CD4-positive, alpha-beta memory T cell (primary cell): ENCODE measurements around the gene ACAD11. TPM values are rescaled to one million over a fixed set of nuclear protein-coding genes. Genes with fewer than 3 reads are reported as not detected.

ENCODE experiments used
- CTCF ChIA-PET: fragments of 350-600 bp; sonication (Branson Sonifier 250); formaldehyde crosslinking; loops from one replicate; lab custom pipeline; 2021; ENCODE audit warnings: inconsistent platforms; ENCODE audit not compliant: partially characterized antibody; lab: Charles Lee
- POLR2A ChIA-PET: fragments of 350-600 bp; sonication (Branson Sonifier 250); formaldehyde crosslinking; loops from one replicate; lab custom pipeline; 2021; ENCODE audit not compliant: partially characterized antibody; lab: Charles Lee
- DNase-seq, 5 donors: peaks; one replicate each; pipeline versions ENCODE4 v3.0.0 to v3.0.0-alpha.2; 2020 to 2022; ENCODE audit warnings: mixed read lengths in 1 of 5
- H3K27ac ChIP-seq: one replicate; pipeline ENCODE4 v1.7.0; 2013; ENCODE audit warnings: low read depth, low read length
- H3K27me3 ChIP-seq: 2 replicates; pipeline ENCODE4 v1.7.0; 2013; ENCODE audit warnings: mild to moderate bottlenecking, low read length, moderate library complexity; ENCODE audit not compliant: insufficient read depth
- H3K36me3 ChIP-seq: 2 replicates; pipeline ENCODE4 v1.7.0; 2013; ENCODE audit warnings: mild to moderate bottlenecking, low read length, moderate library complexity; ENCODE audit not compliant: insufficient read depth
- H3K4me1 ChIP-seq: 2 replicates; pipeline ENCODE4 v1.7.0; 2013; ENCODE audit warnings: mild to moderate bottlenecking, low read length, moderate library complexity; ENCODE audit not compliant: insufficient read depth
- H3K4me3 ChIP-seq, 2 donors: one replicate each; pipeline ENCODE4 v1.7.0; 2013; ENCODE audit warnings: low read length in 2 of 2, mild to moderate bottlenecking in 1 of 2
- H3K9me3 ChIP-seq, 2 donors: one replicate each; pipeline ENCODE4 v1.7.0; 2013; ENCODE audit warnings: low read length in 2 of 2, control low read depth in 1 of 2; ENCODE audit not compliant: control insufficient read depth in 1 of 2
- H3K27ac Mint-ChIP-seq, 7 donors: one replicate each; pipeline ENCODE4 v1.8.0; 2020 to 2021; ENCODE audit warnings: mixed read lengths in 7 of 7, mild to moderate bottlenecking in 6 of 7, inconsistent platforms in 3 of 7, moderate library complexity in 3 of 7
- H3K27me3 Mint-ChIP-seq, 2 donors: one replicate each; pipeline ENCODE4 v1.8.0; 2020 to 2021; ENCODE audit warnings: mixed read lengths in 2 of 2
- H3K36me3 Mint-ChIP-seq, 2 donors: one replicate each; pipeline ENCODE4 v1.8.0; 2020 to 2021; ENCODE audit warnings: mixed read lengths in 2 of 2, inconsistent platforms in 1 of 2, mild to moderate bottlenecking in 1 of 2
- H3K4me1 Mint-ChIP-seq, 4 donors: one replicate each; pipeline ENCODE4 v1.8.0; 2020 to 2021; ENCODE audit warnings: mixed read lengths in 4 of 4, mild to moderate bottlenecking in 1 of 4
- H3K4me3 Mint-ChIP-seq, 8 donors: one replicate each; pipeline ENCODE4 v1.8.0; 2020 to 2021; ENCODE audit warnings: mixed read lengths in 8 of 8, mild to moderate bottlenecking in 7 of 8, moderate library complexity in 6 of 8, inconsistent platforms in 3 of 8
- H3K9me3 Mint-ChIP-seq, 8 donors: one replicate each; pipeline ENCODE4 v1.8.0; 2020 to 2021; ENCODE audit warnings: mixed read lengths in 8 of 8, mild to moderate bottlenecking in 5 of 8, inconsistent platforms in 3 of 8, moderate library complexity in 1 of 8
- intact Hi-C: fragments of 100-400 bp; cut with micrococcal nuclease; formaldehyde crosslinking; loops from one replicate; pipeline ENCODE4 v1.15.1; 2023
- polyA plus RNA-seq, 2 donors: library from polyadenylated mRNA; unstranded; fragments of 300-500 nt; fragmentation: Illumina TruSeq; gene quantifications; one replicate each; pipeline ENCODE4 v1.2.3, GENCODE V29; 2021
- total RNA-seq, 2 experiments: library from RNA; stranded (reverse); gene quantifications; one replicate each; pipeline ENCODE4 v1.2.3, GENCODE V29; 2021

The ACAD11 gene
- total and polyA plus RNA-seq, 4 experiments from 2014 or later = 1.7 to 26.9 (median 13.1) TPM

GRCh38 chr3:132596816-132597433 lies 62.7 kb downstream of the ACAD11 start, which contains the start of gene ACKR4:
Gene ACKR4, plus strand, starts transcription at chr3:132597270. Its CDS starts 3,128 bp downstream, at chr3:132600398.
- no peak for DNase-seq
- H3K4me3 ChIP-seq = no peak within 1 kb of the TSS
- no peaks in the 10 kb centered on the region for H3K9me3 Mint-ChIP-seq
- H3K4me3 Mint-ChIP-seq = no peak within 1 kb of the TSS
- peak within 1 kb of the TSS in 1 of 7 donors; percentile 22 for H3K27ac Mint-ChIP-seq
- no peaks in the 10 kb centered on the region for H3K27me3 ChIP-seq
- no peak within 1 kb of the TSS for H3K27ac ChIP-seq
- POLR2A ChIA-PET = no interaction called here
- H3K4me1 Mint-ChIP-seq = no peaks in the 10 kb centered on the region
- no peaks in the 10 kb centered on the region for H3K4me1 ChIP-seq
- no peaks in the 10 kb centered on the region for H3K27me3 Mint-ChIP-seq
- H3K9me3 ChIP-seq = no peaks in the 10 kb centered on the region
- intact Hi-C loops = no loop called here
- H3K36me3 Mint-ChIP-seq = peaks cover 38 to 55% of the 10 kb centered on the region in 2 donors
- CTCF ChIA-PET = no interaction called here
- no peaks in the 10 kb centered on the region for H3K36me3 ChIP-seq

DNA sequence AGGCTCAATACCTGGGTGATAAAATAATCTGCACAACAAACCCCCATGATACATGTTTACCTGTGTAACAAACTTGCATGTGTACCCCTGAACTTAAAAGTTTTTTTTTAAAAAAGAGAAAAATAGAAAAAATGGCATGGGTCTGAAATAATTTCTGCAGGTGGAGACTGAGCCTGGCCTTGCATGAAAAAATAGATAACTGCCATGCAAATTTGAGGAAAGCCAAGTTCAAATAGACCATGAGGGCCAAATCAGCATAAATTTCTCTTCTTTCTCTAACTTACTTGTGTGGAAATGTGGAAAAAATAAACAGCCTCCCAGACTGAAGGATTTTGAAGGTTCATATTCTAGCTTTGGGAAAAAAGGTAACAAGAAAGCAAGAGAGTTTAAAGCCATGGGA lies 63.3 kb downstream of the ACAD11 start:
- Mint-ChIP-seq H3K36me3 (peaks cover 38 to 60% of the 10 kb centered on the region in 2 donors), H3K27me3 (no peaks in the 10 kb centered on the region), H3K4me3 (no peak overlapping the region), H3K27ac (no peak overlapping the region), H3K4me1 (no peaks in the 10 kb centered on the region), H3K9me3 (no peaks in the 10 kb centered on the region)
- POLR2A ChIA-PET = no interaction called here
- Histone ChIP-seq H3K4me3 (no peak overlapping the region), H3K27ac (no peak overlapping the region), H3K36me3 (no peaks in the 10 kb centered on the region), H3K27me3 (no peaks in the 10 kb centered on the region), H3K9me3 (no peaks in the 10 kb centered on the region), H3K4me1 (no peaks in the 10 kb centered on the region)
- intact Hi-C loops = no loop called here
- CTCF ChIA-PET = no interaction called here
- DNase-seq = no peak

- Histone ChIP-seq H3K4me3 (no peak overlapping the region), H3K4me1 (no peaks in the 10 kb centered on the region), H3K27me3 (no peaks in the 10 kb centered on the region), H3K9me3 (no peaks in the 10 kb centered on the region), H3K36me3 (no peaks in the 10 kb centered on the region), H3K27ac (no peak overlapping the region)
- DNase-seq = no peak
- Mint-ChIP-seq H3K36me3 (peaks cover 36 to 69% of the 10 kb centered on the region in 2 donors), H3K4me1 (no peaks in the 10 kb centered on the region), H3K9me3 (no peaks in the 10 kb centered on the region), H3K4me3 (no peak overlapping the region), H3K27me3 (no peaks in the 10 kb centered on the region), H3K27ac (no peak overlapping the region)
- POLR2A ChIA-PET = no interaction called here
- intact Hi-C loops = no loop called here
- CTCF ChIA-PET = interaction anchor here (0.7 kb wide), 1 partner anchor 59 kb away, joined by 3 read pairs; no protein-coding TSS in a partner anchor
Measured at GRCh38 chr3:132595014-132595413, 64.6 kb downstream of the ACAD11 start.

DNA sequence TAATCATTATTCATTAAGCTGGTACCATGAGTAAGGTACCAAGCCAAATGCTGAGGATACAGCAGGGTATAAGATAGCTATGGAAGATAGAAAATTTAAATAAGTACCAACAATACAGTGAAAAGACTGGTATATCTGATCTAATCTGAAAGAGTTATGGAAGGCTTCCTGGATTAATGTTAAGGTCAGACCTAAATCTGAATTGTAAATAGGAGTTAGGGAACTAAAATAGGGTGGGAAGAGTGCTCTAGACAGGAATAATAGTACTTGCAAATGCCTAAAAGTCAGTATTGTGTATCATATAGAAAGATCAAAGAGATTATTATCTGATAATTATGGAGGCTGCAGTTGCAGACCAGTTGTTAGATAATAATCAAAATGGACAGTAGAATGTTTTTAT lies 65.1 kb downstream of the ACAD11 start:
- H3K4me3 Mint-ChIP-seq = no peak overlapping the region
- ChIA-PET POLR2A (no interaction called here), CTCF (interaction anchor here (0.5 kb wide), 1 partner anchor 123 kb away, joined by 4 read pairs; no protein-coding TSS in a partner anchor)
- Histone ChIP-seq H3K36me3 (no peaks in the 10 kb centered on the region), H3K4me1 (no peaks in the 10 kb centered on the region), H3K27me3 (no peaks in the 10 kb centered on the region), H3K27ac (no peak overlapping the region), H3K9me3 (no peaks in the 10 kb centered on the region), H3K4me3 (no peak overlapping the region)
- no peaks in the 10 kb centered on the region for H3K27me3 Mint-ChIP-seq
- intact Hi-C loops = no loop called here
- DNase-seq = no peak
- H3K9me3 Mint-ChIP-seq = no peaks in the 10 kb centered on the region
- no peak overlapping the region for H3K27ac Mint-ChIP-seq
- peaks cover 39 to 68% of the 10 kb centered on the region in 2 donors for H3K36me3 Mint-ChIP-seq
- H3K4me1 Mint-ChIP-seq = no peaks in the 10 kb centered on the region

DNA sequence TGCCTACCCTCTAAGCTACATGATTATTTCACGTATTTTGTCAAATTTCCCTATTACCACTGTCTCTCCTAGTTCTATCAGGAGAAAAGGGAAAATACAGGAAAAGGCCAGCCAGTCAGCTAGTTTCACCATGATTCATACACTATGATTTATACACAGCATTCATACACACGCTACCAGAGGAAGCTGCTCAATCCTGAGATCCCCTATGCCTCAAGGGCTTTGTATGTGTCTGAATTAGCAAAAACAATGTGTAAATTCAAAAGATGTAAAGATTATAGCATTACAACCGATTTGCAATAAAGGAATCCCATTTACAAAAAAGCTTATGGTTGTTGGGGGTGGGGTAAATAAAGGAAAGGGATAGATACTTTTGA lies 65.7 kb downstream of the ACAD11 start:
- H3K36me3 Mint-ChIP-seq = peaks cover 43 to 70% of the 10 kb centered on the region in 2 donors
- H3K27me3 ChIP-seq = no peaks in the 10 kb centered on the region
- no peak overlapping the region for H3K4me3 ChIP-seq
- H3K27ac Mint-ChIP-seq = no peak overlapping the region
- ChIA-PET POLR2A (no interaction called here), CTCF (interaction anchor here (0.5 kb wide), 1 partner anchor 123 kb away, joined by 4 read pairs; no protein-coding TSS in a partner anchor)
- no peaks in the 10 kb centered on the region for H3K36me3 ChIP-seq
- no peaks in the 10 kb centered on the region for H3K9me3 ChIP-seq
- no peaks in the 10 kb centered on the region for H3K27me3 Mint-ChIP-seq
- H3K4me1 ChIP-seq = no peaks in the 10 kb centered on the region
- no peaks in the 10 kb centered on the region for H3K4me1 Mint-ChIP-seq
- H3K4me3 Mint-ChIP-seq = no peak overlapping the region
- no peak for DNase-seq
- intact Hi-C loops = no loop called here
- peaks cover 0 to 2% (median 0%) of the 10 kb centered on the region in 8 donors for H3K9me3 Mint-ChIP-seq
- H3K27ac ChIP-seq = no peak overlapping the region

DNA sequence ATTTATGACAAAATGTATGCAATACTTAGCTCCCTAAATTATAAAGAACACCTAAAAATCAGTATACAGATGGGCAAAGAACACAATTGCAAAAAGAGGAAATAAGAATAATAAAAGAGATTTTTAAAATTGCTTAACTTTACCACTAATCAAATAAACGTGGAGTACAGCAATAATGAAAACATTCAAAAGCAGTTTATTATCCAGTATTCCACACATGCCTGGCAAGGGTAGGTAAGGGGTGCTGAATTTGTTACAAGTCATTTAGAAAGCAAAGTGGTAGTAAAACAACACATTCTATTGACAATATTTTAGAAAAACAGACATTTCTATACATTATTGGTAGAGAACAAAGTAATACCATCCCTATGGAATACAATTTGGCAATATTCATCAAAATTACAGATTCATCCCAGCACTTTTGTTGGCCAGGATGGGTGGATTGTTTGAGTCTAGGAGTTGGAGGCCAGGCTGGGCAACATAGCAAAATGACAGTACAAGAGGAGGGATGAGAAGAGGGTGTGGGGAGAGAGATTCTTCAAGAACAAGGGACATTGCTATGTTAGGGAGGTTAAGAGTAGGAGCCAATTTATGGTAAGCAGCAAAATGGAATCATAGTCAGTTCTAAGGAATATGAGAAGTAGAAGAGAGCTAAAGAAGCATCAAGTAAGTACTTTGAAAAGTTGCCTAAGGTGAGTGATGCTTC lies 66.2 kb downstream of the ACAD11 start:
- Mint-ChIP-seq H3K27ac (no peak overlapping the region), H3K27me3 (no peaks in the 10 kb centered on the region), H3K9me3 (peaks cover 0 to 2% (median 0%) of the 10 kb centered on the region in 8 donors), H3K4me1 (no peaks in the 10 kb centered on the region), H3K4me3 (no peak overlapping the region), H3K36me3 (peaks cover 40 to 68% of the 10 kb centered on the region in 2 donors)
- POLR2A ChIA-PET = no interaction called here
- Histone ChIP-seq H3K27ac (no peak overlapping the region), H3K36me3 (no peaks in the 10 kb centered on the region), H3K9me3 (no peaks in the 10 kb centered on the region), H3K4me3 (no peak overlapping the region), H3K4me1 (no peaks in the 10 kb centered on the region), H3K27me3 (no peaks in the 10 kb centered on the region)
- CTCF ChIA-PET = no interaction called here
- intact Hi-C loops = no loop called here
- DNase-seq = no peak

- Mint-ChIP-seq H3K4me3 (no peak overlapping the region), H3K27me3 (no peaks in the 10 kb centered on the region), H3K9me3 (peaks cover 0 to 3% (median 1%) of the 10 kb centered on the region in 8 donors), H3K27ac (no peak overlapping the region), H3K36me3 (peaks cover 37 to 70% of the 10 kb centered on the region in 2 donors), H3K4me1 (no peaks in the 10 kb centered on the region)
- Histone ChIP-seq H3K9me3 (no peaks in the 10 kb centered on the region), H3K4me3 (no peak overlapping the region), H3K27me3 (no peaks in the 10 kb centered on the region), H3K4me1 (no peaks in the 10 kb centered on the region), H3K27ac (no peak overlapping the region), H3K36me3 (no peaks in the 10 kb centered on the region)
- ChIA-PET POLR2A (no interaction called here), CTCF (no interaction called here)
- no peak for DNase-seq
- intact Hi-C loops = no loop called here
Measured at GRCh38 chr3:132592216-132592615, 67.4 kb downstream of the ACAD11 start.
